Inferior parietal cortex (tissue), 1 donor: Measurements from ENCODE around the gene BRD8.
"Not testable (repeated sequence)": the region's sequence is repeated elsewhere in the genome, so short reads cannot be mapped to it uniquely, and the experiment has no call there.

Source experiments
- DNase-seq: peaks from one replicate; pipeline ENCODE4 v3.0.0-alpha.2; 2016; ENCODE audit errors: extremely low spot score

Gene BRD8

GRCh38 chr5:138159666-138160065, 18.8 kb downstream of the BRD8 start:
- DNase-seq: peak; percentile 31

- DNase-seq: no peak
These were observed 20.8 kb downstream of the BRD8 start for GRCh38 chr5:138157626-138158025.

DNA sequence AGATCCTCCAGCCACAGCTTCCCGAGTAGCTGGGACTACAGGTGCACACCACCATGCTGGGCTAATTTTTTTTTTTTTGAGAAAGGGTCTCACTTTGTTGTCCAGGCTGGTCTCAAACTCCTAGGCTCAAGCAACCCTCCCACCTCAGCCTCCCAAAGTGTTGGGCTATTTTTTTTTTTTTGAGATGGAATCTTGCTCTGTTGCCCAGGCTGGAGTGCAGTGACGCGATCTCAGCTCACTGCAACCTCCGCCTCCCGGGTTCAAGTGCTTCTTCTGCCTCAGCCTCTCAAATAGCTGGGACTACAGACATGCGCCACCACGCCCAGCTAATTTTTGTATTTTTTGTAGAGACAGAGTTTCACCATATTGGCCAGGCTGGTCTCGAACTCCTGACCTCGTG, 22.5 kb downstream of the BRD8 start:
- not testable (repeated sequence) for DNase-seq

GRCh38 chr5:138149530-138149929, 28.9 kb downstream of the BRD8 start:
- no peak for DNase-seq

DNA sequence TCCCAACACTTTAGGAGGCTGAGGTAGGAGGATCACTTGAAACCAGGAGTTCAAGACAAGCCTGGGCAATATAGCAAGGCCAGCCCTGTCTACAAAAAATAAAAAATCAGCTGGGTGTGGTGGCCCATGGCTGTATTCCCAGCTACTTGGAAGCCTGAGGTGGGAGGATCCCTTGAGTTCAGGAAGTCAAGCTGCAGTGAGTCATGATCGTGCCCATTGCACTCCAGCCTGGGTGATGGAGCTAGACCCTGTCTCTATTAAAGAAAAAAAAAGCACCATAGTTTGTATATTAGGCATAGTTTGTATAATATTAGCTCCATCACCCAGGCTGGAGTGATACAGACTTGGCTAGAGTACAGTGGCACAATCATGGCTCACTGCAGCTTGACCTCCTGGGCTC, 29.6 kb downstream of the BRD8 start:
- DNase-seq: no peak

DNA sequence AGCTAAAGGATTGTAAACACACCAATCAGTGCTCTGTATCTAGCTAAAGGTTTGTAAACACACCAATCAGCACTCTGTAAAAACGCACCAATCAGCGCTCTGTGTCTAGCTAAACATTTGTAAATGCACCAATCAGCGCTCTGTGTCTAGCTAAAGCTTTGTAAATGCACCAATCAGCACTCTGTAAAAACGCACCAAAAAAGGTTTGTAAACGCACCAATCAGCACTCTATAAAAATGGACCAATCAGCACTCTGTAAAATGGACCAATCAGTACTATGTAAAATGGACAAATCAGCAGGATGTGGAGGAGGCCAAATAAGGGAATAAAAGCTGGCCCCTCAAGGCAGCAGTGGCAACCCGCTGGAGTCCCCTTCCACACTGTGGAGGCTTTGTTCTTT, 34.9 kb downstream of the BRD8 start:
- not testable (repeated sequence) for DNase-seq

DNA sequence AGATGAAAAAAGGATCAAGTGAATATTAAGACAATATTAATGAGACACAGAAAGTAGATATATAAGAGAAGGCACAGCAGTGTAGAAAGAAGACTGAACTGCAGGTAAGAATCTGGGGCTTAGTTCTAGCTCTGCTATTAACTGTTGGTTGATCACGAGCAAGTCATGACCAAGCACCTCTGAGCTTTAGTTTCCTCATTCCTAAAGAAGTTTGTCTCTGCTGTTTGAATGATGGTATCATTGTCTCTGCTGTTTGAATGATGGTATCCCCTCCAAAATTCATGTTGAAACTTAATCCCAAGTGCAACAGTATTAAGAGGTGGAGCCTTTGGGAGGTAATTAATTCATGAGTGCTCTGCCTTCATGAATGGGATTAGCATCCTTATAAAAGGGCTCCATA, 36.7 kb downstream of the BRD8 start:
- no peak for DNase-seq

DNA sequence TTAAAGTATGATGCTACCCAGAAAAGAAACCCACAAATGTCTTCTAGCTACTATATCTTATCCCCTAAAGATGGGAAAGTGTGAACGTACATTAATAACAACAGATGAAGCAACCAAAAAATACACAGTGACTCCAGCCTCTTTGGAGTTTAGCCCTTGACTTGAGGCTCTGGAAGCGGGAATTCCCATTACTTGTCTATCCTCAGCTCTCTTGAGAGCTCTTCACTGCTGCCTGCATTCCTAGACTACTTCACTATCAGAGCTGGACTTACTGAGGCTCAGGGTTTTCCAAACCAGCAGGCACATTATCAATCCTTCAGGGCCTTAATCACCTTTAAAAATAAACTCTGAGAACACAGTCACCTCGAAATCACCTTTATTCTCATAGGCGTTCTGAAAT, 38.2 kb downstream of the BRD8 start:
- DNase-seq: no peak

GRCh38 chr5:138139781-138140090, 38.7 kb downstream of the BRD8 start:
- DNase-seq: no peak

DNA sequence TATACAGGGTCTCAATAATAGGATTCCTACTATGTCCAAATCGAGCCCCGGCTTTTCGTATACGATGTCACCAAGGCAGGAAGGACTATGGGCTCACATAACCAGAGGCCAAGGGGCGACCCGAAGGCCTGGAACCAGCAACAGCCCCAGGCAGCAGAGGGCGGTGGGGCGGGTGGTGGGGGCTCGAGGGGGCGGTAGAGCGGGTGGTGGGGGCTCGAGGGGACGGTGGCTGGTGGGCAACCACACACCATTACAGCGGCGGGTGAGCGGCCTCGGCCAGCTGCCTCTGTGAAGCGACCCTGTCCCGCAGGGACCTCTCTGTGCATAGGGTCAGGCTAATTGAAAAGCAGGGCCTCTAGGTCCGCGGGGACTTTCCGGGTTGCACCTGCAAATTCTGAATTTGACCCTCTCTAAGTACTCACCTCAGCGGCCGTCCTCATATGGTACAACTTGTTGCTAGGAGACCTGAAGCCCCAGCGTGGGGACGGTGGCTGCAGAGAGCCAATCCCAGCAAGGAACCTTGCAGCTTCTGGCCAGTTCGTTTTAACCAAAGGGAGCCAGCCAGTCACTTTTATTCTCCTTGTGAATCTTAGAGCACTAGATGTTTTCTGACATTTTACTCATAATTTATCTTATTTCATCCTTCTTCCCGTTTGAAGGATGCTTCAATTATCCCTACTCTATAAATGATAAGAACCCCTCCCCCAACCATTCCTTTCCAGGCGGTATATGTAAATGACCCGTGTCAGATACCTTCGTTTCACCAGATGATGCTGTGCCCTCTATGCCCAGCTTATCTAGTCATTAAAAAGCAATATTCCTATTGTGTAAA, 39.3 kb downstream of the BRD8 start, which contains the start of gene NME5:
Gene NME5, minus strand, starts transcription at position 480 of the 832 bp plus-strand sequence. CDS start 648 bp downstream, outside the sequence.
- DNase-seq: peak; percentile 77

GRCh38 chr5:138132543-138132942, 45.9 kb downstream of the BRD8 start:
- no peak for DNase-seq

DNA sequence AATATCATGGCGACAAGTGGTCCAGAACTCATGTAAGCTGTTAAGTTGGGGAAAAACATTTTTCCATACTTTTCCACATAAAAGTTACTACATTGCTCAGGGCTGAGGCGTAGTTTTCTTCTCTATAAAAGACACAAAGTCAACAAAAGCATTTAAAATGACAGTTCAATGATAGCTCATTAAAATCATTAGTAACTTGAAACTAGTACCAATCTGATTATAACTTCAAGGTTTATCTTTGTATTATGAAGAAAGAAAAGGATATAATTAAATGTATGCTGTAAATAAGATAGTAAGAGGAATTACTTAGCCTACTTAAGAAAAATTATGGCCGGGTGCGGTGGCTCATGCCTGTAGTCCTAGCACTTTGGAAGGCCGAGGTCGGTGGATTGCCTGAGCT, 49.1 kb downstream of the BRD8 start:
- DNase-seq: no peak

DNA sequence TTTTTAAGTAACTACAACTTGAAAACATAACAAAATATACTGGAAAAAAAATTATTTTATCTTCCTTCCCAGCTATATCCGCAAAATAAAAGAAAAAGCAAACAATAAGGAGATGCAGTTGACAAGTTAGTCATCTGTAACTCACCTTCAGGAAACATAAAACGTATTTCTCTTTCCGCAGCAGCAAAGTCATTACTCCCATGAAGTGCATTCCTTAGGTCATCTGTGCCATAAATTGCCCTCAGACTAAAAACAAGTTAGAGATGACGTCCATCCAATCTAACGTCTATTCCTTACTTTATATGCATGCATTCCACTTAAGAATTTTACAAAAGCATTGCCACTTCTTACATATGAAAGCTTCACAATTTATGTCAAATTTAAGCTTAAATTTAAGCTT, 50.1 kb downstream of the BRD8 start:
- no peak for DNase-seq

DNA sequence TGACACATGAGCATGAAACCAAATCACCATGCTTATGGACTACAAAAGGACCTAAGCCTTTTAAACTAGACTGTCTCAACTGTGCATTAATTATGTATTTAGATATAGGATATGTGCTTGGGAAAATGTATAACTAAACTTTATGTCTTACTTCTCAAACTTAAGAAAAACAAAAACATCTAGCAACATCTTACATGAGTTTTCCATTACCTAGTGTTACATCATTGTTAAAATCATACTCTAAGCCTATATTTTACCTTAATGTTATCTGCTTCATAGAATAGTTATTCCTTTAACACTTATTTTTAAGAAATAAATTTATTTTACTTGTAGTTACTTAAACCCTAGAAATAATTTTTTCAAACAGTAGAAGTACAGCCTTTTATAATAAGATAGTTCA, 63.2 kb downstream of the BRD8 start:
- no peak for DNase-seq

DNA sequence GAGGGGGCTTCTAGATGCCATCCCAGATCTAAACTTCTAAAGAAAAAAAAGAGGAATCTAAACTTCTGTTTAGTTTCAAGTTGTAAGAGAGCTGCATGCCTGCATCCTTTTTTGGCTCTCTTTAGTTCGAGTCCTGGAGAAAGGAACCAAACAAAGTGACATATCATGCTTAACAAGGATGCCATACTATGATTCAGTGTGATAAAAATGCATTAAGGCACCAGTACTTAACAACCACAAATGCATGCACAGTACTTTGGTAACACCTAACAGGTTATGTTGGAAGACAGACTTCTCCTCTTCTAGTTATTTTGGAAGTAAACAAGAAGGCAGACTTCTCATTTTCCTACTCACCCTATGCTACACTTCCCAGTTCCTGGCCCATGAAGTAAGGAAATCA, 66.5 kb downstream of the BRD8 start:
- no peak for DNase-seq

DNA sequence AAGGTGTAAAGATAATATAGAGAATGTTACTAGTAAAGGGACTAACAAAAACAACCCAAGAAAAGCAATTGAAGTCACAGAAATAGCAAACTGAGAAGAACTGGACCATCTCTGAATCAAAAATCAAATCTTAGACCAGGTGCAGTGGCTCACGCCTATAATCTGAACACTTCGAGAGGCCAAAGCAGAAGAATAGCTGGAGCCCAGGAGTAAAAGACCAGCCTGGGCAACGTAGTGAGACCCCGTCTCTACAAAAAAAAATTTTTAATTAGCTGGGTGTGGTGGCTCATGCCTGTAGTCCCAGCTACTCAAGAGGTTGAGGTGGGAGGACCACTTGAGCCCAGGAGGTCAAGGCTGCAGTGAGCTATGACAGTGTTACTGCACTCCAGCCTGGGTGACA, 67.2 kb downstream of the BRD8 start:
- no peak for DNase-seq

- no peak for DNase-seq
These were observed 68.0 kb downstream of the BRD8 start for GRCh38 chr5:138110266-138110963.

DNA sequence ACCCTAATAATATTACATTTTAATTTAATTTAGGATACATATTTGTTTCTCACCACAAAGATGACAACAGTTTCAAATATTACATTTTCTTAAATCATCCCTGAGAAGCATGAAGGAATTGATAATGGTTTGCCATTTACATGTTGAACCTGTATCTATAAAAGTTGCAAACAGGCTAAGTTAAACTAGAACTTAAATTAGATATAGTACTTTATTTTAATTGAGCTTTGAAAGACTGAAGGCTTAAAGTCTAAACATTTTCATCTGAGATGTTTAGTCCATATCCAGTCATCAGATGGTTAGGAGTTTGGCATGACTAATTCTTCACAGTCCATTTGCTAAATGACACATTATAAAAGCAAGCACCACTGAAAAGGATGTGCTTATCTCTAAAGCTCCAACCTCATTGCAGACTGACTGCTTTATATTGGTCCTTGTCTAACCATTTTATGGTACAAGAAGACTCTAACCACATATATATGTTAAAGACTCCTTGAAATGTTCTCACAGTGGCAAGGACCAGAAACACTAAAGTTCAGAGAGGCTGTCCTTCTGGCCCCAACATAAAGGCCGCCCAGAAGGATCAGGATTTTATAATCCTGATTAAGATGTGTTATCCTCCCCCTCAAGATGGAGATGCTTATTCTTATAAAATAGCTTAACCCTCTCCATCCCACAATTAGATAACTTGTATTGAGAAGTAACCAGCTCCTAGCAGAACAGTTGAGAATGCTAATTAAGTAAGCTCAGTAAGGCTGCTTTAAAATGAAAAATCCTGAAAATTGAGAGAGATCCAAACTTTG, 68.8 kb downstream of the BRD8 start:
- no peak for DNase-seq

DNA sequence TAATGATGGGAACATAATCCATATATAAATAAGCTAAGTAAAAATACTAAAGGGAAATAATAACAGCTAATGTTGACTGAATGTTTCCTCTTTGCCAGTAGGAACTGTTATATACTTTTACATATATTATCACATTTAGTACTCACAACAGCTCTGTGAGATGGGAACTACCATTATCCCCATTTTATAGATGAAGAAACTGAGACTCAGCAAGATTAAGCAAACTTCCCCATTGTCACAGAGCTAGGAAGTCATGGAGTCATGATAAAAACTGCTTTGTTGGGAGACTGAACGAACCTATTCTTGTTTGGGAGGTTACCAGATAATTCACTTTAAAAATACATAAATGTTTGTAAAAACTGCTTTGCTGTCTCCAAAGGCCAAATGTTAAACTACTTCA, 71.2 kb downstream of the BRD8 start:
- no peak for DNase-seq

- DNase-seq: no peak
These were observed 72.7 kb downstream of the BRD8 start for GRCh38 chr5:138105709-138106108.

- DNase-seq: no peak
These were observed 75.2 kb downstream of the BRD8 start for GRCh38 chr5:138103319-138103637.

GRCh38 chr5:138102454-138103318, 75.7 kb downstream of the BRD8 start:
- no peak for DNase-seq
